HG02981 (cell line): ENCODE results near the gene FGF16.
"Not testable (repeated sequence)": the region's sequence is repeated elsewhere in the genome, so short reads cannot be mapped to it uniquely, and the experiment has no call there.

Experiments used
- ATAC-seq: cut with Tn5 transposase; IDR thresholded peaks from one replicate; pipeline ENCODE4 v1.9.1; 2021; ENCODE audit warnings: mild to moderate bottlenecking, moderate library complexity; ENCODE audit not compliant: unreplicated experiment

Gene FGF16

DNA sequence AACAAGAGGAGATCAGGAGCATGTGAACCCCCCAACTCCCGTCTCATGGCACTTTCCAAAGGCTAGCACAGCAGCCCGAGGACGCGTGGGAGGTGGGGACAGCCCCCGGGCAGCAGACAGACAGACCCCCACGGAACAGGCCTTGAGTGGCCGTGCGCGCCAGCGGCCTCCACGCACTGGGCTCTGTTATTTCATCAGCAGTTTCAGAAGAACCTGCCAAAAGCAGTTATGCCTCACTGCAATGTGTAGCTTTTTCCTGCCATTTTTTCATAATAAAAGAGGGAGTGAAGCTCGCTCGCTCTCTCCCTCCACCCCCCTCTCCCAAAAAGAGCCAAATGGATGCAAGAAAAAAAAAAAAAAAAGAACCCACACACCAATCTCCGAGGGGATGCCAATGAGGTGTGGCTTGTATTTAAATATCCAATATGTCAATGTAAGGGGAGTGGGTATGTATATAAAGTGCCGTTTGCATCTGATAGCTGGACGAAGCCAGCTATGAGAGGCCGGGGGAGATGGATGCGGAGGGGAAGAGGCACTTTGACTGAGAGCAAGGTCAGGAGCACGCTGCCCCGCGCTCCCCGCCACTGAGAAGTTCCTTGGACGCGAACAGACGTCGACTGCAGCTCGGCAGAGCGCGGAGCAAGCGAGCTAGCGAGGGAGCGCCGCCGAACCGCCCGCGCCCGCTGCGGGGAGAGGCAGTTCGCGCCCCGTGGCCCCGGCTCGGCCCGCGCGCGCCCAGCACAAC lies at the start of gene FGF16:
FGF16 (plus strand) TSS at position 482 of the 745 bp plus-strand sequence. CDS start 286 bp downstream, outside the sequence.
- no peak for ATAC-seq

- ATAC-seq, result no peak
Measured at GRCh38 chrX:77398330-77398954, 48.7 kb upstream of the FGF16 start.

DNA sequence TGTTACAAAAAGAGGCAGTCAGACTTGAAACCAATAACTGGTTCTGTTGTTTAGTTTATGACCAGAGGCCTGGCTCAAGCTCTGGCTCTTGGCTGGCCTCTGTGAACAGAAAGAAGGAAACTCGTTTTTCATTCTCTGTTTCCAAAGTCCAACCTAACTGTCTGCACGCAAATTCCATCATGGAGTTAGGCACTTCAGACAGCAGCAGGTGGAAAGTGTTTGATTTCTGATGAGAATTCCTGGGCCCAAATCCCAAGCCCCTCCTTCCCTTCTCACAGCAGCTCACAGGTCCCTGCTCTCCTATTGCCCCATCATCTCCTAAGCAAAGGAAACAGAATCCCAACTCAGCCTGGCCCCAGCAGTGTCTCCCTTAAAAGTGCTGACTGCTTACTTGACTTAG lies 42.8 kb upstream of the FGF16 start:
- ATAC-seq, result no peak

DNA sequence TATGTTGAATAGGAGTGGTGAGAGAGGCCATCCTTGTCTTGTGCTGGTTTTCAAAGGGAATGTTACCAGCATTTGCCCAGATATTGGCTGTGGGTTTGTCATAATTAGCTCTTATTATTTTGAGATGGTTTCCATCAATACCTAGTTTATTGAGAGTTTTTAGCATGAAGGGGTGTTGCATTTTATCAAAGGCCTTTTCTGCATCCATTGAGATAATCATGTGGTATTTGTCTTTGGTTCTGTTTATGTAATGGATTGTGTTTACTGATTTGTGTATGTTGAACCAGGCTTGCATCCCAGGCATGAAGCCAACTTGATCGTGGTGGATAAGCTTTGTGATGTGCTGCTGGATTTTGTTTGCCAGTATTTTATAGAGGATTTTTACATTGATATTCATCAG lies 39.4 kb upstream of the FGF16 start:
- not testable (repeated sequence) for ATAC-seq

- no peak for ATAC-seq
Measured at GRCh38 chrX:77412631-77413030, 34.6 kb upstream of the FGF16 start.

DNA sequence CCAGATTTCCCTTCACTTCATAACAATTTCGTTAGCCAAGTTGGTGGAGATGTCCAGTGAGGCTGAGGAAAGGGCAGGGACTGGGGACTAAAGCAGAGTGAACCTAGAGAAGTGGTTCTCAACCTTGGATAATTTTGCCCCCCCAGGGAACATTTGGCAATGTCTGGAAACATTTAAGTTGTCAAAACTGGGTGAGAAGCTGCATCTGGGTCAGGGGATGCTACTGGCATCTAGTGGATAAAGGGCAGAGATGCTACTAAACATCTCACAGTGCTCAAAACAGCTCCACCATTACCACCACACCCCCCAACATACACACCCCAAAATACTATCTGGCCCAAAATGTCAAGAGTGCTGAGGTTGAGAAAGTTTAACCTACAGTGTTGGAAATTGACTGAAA lies 32.0 kb upstream of the FGF16 start:
- ATAC-seq, result no peak

- no peak for ATAC-seq
Measured at GRCh38 chrX:77415882-77416281, 31.3 kb upstream of the FGF16 start.

- no peak for ATAC-seq
Measured at GRCh38 chrX:77422891-77423648, 24.1 kb upstream of the FGF16 start.

- ATAC-seq, result no peak
Measured at GRCh38 chrX:77426811-77427210, 20.4 kb upstream of the FGF16 start.

GRCh38 chrX:77427611-77428010 lies 19.6 kb upstream of the FGF16 start:
- ATAC-seq, result no peak

GRCh38 chrX:77428551-77428950 lies 18.6 kb upstream of the FGF16 start:
- no peak for ATAC-seq

DNA sequence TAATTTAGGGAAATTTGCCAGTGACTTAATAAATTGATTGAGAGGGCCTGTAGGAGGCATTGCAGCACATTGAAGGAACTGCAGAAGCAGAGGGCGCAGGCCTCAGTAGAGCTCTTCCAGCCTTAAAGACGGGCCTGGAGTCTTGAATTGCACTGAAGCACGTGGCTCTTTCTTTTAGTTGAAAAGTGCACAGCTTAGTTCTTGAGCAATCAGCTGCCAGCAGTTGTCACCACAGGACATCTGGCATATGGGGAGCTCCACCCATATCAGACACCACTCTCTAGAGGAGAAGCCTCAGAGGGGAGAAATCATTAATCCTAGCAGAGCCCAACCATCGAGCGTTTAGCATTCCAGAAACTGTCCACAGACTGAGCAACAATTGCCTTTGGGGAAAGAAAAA lies 16.0 kb upstream of the FGF16 start:
- ATAC-seq, result no peak

- ATAC-seq, result no peak
Measured at GRCh38 chrX:77433001-77433400, 14.2 kb upstream of the FGF16 start.

- ATAC-seq, result no peak
Measured at GRCh38 chrX:77434962-77435361, 12.2 kb upstream of the FGF16 start.

- no peak for ATAC-seq
Measured at GRCh38 chrX:77436271-77436670, 10.9 kb upstream of the FGF16 start.

- ATAC-seq, result no peak
Measured at GRCh38 chrX:77436682-77437081, 10.5 kb upstream of the FGF16 start.

DNA sequence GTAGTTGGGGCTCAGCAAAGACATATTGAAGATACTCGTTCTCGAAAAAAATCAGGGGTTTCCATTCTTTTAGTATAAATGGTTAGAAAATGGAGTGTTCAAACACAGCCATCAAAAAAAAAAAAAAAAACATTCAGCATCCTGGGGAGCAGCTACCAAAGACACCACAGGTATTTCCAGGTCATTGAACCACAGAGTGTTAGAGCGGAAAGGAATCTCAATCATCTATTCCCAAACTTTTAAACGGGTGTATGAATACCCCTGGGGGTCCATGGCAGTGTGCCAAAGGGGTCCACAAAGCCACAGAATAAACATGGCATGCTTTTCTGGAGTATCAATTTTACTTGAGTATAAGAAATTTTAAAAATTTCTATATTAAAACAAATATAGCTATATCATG lies 6.9 kb upstream of the FGF16 start:
- ATAC-seq, result no peak

DNA sequence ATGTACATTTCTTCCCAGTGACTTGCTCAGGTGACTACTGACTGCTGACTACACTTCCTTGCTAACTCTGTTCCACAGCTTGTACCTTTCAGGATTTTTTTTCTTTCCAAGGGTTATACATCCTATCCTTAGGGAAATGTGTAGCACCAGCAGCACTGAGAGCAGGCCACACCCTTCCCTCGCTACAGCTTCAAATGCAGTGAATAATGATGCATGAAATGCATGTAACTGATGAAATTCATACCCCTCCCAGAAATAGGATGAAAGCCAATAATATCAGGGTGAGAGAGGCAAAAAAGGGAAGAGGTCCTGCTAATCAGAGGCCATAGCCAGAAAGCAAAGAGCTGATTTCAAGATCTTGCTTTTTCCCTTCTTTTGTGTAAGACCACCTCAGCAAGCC lies 6.2 kb upstream of the FGF16 start:
- no peak for ATAC-seq

- ATAC-seq, result no peak
Measured at GRCh38 chrX:77441479-77441878, 5.7 kb upstream of the FGF16 start.

- no peak for ATAC-seq
Measured at GRCh38 chrX:77442728-77443127, 4.5 kb upstream of the FGF16 start.

GRCh38 chrX:77444075-77444474 lies 3.1 kb upstream of the FGF16 start:
- ATAC-seq, result no peak

DNA sequence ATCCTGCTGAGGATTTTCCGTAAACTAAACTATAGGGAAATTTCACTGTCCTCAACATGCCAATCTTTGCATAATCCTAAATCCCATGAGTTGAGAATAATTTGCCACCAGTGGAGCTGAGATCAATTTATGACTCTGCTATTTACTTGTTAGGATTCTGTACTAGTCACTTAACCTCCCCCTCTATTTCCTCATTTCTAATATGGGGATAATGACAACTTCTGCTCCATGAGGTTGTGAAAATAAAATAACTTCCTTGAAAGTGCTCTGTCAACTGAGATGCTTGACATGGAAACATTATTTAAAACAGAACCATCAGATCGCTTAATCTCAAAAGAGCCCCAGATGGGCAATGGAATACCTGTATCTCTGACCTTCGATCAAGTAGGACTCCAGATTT lies 2.6 kb upstream of the FGF16 start:
- no peak for ATAC-seq
